ENCODE data around the gene INHBE.

INHBE gene

DNA sequence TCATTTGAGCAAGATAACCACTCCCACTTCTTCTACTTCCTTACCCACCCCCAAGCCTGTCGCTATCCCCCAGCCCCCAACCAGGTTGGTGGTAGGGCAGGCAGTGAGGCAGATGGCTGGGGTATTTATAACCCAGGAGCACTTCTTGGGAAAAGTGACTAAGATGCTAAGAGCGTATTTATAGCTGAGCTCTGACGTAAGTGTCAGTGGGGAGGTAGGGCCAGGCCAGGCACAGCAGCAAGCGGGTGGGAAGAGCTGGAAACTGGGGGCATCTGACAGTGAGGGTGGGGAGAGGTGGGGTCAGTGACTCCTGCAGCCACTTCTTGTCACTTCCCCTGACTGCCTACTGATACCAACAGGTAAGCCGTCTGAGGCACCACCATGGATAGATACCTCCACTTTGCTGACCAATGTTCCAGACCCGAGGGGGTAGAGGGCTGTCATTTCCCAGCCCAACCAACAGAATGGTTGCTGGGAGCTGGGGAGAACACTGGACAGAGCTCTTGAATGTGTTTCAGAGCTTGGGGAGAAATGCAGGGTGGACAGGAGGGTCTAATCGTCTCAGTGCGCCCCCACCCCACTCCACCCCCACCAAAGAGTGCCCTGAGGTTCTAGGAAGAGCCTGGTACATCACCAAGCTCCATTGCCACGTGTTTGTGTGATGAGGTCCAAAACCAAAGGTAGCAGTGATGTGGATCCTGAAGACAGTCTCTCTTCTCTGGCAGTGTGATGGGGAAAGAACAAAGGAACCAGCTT lies 2.7 kb upstream of the INHBE start (continued):
- TF ChIP-seq CSDC2 (CRISPR knock-in tag; IDR thresholded peaks at IDR 0.05) (no peak), ZFP30 (CRISPR knock-in tag; IDR thresholded peaks at IDR 0.05) (no peak), ZFP3 (CRISPR knock-in tag; IDR thresholded peaks at IDR 0.05) (no peak), GLIS3 (CRISPR knock-in tag; IDR thresholded peaks at IDR 0.05) (no peak)
- TF ChIP-seq, protein P1, sequence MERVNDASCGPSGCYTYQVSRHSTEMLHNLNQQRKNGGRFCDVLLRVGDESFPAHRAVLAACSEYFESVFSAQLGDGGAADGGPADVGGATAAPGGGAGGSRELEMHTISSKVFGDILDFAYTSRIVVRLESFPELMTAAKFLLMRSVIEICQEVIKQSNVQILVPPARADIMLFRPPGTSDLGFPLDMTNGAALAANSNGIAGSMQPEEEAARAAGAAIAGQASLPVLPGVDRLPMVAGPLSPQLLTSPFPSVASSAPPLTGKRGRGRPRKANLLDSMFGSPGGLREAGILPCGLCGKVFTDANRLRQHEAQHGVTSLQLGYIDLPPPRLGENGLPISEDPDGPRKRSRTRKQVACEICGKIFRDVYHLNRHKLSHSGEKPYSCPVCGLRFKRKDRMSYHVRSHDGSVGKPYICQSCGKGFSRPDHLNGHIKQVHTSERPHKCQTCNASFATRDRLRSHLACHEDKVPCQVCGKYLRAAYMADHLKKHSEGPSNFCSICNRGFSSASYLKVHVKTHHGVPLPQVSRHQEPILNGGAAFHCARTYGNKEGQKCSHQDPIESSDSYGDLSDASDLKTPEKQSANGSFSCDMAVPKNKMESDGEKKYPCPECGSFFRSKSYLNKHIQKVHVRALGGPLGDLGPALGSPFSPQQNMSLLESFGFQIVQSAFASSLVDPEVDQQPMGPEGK (CRISPR knock-in tag; IDR thresholded peaks at IDR 0.05; ENCODE audit: borderline replicate concordance), result no peak

DNA sequence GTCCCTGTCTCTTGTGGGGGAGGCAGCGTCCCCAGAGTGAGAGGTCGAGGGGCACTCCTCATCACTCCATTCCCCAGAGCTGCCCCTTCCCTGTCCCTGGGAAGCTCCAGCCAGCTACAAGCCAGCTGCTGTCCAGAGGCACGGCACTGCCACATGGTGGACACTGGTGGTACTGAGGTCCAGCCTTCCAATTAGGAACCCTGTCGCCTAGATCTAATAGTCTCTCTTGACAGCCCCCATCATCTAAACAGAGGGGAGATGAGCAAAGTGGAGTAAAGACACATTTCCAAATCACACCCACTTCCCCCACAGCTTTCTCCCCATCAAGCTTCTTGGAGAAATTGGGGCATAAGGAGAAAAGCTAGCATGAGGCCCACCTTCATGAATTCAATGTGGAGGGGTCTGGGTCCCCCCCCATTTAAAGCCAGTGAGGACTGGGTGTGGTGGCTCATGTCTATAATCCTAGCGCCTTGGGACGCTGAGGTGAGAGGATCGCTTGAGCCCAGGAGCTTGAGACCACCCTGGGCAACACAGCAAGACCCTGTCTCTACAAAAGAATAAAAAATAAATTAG lies 2.1 kb upstream of the INHBE start:
- ATAC-seq, result peak; percentile 88
- TF ChIP-seq, protein P2, sequence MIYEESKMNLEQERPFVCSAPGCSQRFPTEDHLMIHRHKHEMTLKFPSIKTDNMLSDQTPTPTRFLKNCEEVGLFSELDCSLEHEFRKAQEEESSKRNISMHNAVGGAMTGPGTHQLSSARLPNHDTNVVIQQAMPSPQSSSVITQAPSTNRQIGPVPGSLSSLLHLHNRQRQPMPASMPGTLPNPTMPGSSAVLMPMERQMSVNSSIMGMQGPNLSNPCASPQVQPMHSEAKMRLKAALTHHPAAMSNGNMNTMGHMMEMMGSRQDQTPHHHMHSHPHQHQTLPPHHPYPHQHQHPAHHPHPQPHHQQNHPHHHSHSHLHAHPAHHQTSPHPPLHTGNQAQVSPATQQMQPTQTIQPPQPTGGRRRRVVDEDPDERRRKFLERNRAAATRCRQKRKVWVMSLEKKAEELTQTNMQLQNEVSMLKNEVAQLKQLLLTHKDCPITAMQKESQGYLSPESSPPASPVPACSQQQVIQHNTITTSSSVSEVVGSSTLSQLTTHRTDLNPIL (CRISPR knock-in tag; IDR thresholded peaks at IDR 0.05; ENCODE audit: low read depth), result no peak
- TF ChIP-seq GLIS3 (CRISPR knock-in tag; IDR thresholded peaks at IDR 0.05) (no peak), ZC3H10 (CRISPR knock-in tag; IDR thresholded peaks at IDR 0.05) (no peak), OSR1 (CRISPR knock-in tag; IDR thresholded peaks at IDR 0.05) (no peak), RARB (CRISPR knock-in tag; IDR thresholded peaks at IDR 0.05) (no peak), TCF4 (CRISPR knock-in tag; IDR thresholded peaks at IDR 0.05; ENCODE audit: borderline replicate concordance) (no peak), ZNF565 (CRISPR knock-in tag; conservative IDR thresholded peaks at IDR 0.05; ENCODE audit: low read depth) (no peak), ZNF70 (CRISPR knock-in tag; IDR thresholded peaks at IDR 0.05) (no peak), SNAI2 (CRISPR knock-in tag; IDR thresholded peaks at IDR 0.05) (no peak)
- TF ChIP-seq, protein P3, sequence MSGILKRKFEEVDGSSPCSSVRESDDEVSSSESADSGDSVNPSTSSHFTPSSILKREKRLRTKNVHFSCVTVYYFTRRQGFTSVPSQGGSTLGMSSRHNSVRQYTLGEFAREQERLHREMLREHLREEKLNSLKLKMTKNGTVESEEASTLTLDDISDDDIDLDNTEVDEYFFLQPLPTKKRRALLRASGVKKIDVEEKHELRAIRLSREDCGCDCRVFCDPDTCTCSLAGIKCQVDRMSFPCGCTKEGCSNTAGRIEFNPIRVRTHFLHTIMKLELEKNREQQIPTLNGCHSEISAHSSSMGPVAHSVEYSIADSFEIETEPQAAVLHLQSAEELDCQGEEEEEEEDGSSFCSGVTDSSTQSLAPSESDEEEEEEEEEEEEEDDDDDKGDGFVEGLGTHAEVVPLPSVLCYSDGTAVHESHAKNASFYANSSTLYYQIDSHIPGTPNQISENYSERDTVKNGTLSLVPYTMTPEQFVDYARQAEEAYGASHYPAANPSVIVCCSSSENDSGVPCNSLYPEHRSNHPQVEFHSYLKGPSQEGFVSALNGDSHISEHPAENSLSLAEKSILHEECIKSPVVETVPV (CRISPR knock-in tag; IDR thresholded peaks at IDR 0.05), result no peak

DNA sequence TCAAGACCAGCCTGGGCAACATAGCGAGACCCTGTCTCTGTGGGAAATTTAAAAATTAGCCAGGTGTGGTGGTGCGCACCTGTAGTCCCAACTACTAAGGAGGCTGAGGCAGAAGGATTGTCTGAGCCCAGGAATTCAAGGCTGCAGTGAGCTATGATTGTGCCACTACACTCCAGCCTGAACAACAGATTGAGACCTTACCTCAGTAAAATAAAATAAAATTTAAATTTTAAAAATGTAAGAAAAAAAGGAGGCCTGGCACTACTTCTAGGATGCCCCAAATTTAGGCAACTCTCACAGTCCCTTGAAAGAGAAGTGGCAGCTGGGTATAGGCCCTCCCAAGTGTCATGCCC lies 918 bp upstream of the INHBE start:
- no peak for TF ChIP-seq OSR1 (CRISPR knock-in tag; IDR thresholded peaks at IDR 0.05)
- no peak for TF ChIP-seq ZNF70 (CRISPR knock-in tag; IDR thresholded peaks at IDR 0.05)
- TF ChIP-seq TOX (CRISPR knock-in tag; IDR thresholded peaks at IDR 0.05; ENCODE audit: borderline replicate concordance), result no peak
- TF ChIP-seq SNAI2 (CRISPR knock-in tag; IDR thresholded peaks at IDR 0.05), result no peak
- no peak for TF ChIP-seq ZFP30 (CRISPR knock-in tag; IDR thresholded peaks at IDR 0.05)
- TF ChIP-seq, protein P1 (CRISPR knock-in tag; IDR thresholded peaks at IDR 0.05; ENCODE audit: borderline replicate concordance), result no peak
- TF ChIP-seq, protein P2 (CRISPR knock-in tag; IDR thresholded peaks at IDR 0.05; ENCODE audit: low read depth), result no peak
- TF ChIP-seq PPARA (CRISPR knock-in tag; IDR thresholded peaks at IDR 0.05; ENCODE audit: borderline replicate concordance), result no peak
- no peak for TF ChIP-seq ZFP3 (CRISPR knock-in tag; IDR thresholded peaks at IDR 0.05)
- no peak for TF ChIP-seq RARB (CRISPR knock-in tag; IDR thresholded peaks at IDR 0.05)
- TF ChIP-seq, protein P4, sequence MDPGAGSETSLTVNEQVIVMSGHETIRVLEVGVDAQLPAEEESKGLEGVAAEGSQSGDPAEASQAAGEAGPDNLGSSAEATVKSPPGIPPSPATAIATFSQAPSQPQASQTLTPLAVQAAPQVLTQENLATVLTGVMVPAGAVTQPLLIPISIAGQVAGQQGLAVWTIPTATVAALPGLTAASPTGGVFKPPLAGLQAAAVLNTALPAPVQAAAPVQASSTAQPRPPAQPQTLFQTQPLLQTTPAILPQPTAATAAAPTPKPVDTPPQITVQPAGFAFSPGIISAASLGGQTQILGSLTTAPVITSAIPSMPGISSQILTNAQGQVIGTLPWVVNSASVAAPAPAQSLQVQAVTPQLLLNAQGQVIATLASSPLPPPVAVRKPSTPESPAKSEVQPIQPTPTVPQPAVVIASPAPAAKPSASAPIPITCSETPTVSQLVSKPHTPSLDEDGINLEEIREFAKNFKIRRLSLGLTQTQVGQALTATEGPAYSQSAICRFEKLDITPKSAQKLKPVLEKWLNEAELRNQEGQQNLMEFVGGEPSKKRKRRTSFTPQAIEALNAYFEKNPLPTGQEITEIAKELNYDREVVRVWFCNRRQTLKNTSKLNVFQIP (CRISPR knock-in tag; IDR thresholded peaks at IDR 0.05; ENCODE audit: borderline replicate concordance, low read depth), result no peak
- TF ChIP-seq ZNF8 (CRISPR knock-in tag; IDR thresholded peaks at IDR 0.05), result no peak
- no peak for TF ChIP-seq ZC3H10 (CRISPR knock-in tag; IDR thresholded peaks at IDR 0.05)
- no peak for ATAC-seq

Data from SK-N-SH treated with all-trans-retinoic acid at 6 μM for 48 hours (cell line).